Fibroblast of skin of abdomen (primary cell): ENCODE measurements around the gene ZC3H14.

Experiments
- DNase-seq: peaks from one replicate; pipeline ENCODE4 v3.0.0-alpha.2; 2013

The ZC3H14 gene

DNA sequence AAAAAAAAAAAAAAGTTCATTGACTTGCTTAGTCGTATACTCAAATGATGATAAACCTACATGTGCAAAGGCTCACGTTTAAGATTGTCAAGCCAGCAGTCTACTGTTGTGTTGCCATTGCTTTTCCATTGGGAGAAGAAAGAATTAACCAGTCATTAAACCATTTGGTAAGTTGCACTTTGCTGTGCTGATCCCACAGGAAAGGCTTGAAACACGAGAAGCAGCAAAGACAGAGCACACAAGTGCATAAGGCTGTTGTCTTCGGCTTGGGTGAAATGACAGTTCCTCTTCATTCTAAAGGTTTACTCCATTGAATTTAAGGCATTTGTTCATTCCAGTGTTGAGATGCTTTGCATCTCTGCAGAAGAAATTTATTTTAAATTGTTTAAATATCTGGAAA is 50.1 kb downstream of the ZC3H14 start:
- no peak for DNase-seq

GRCh38 chr14:88613552-88614010 is 50.7 kb downstream of the ZC3H14 start:
- peak; percentile 13 for DNase-seq

DNA sequence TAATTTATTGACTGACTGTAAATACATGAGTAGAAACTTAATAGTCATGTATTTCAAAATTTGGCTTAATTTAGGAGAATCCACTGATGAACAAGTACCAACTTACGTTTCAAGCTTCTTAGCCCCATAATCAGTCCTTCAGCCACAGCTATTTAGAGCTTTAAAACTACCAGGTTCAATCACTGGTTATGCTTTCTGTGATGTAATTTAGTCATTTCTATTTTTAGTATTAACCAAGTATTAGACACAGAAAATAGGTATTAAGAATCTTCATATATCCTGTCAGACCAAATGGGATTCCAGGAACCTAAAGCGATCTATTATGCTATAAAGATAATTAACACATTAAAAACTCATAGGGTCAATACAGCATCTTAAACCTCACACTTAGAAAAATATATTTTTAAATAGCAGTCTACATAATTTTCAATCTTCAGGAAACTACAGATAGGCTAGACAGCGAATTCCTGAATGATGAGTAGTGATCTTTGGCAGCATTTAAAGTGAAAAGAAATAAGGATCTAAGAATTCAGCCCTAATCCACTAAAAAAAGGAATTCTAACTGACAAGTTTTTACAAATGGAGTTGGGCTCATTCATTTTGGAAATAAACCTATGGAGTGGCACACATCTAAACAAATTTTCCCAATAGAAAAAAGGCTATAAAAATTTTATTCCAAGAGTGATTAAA is 51.5 kb downstream of the ZC3H14 start:
- DNase-seq, result peak; percentile 80

- DNase-seq, result no peak
Observed at GRCh38 chr14:88616697-88617096, 53.9 kb downstream of the ZC3H14 start.

- no peak for DNase-seq
Observed at GRCh38 chr14:88617479-88617878, 54.6 kb downstream of the ZC3H14 start.

- DNase-seq, result no peak
Observed at GRCh38 chr14:88618476-88618875, 55.6 kb downstream of the ZC3H14 start.

DNA sequence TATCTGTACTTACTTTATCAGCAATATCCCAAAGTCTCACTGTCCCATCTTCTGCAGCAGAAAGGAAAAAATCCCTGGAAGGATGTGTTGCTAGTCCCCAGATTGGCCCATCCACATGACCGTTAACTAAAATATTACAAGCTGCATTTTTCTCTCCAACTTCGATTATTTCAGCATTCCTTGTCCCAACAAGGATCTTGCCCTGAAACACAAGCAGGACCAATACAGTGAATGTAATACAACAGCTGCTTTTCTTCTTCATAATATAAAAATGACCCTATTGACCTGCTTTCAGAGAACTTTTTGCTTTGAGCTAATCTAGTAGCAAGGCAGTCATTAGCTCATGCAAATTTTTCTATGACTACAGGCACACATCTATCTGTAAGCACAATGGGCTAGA is 58.3 kb downstream of the ZC3H14 start:
- no peak for DNase-seq

GRCh38 chr14:88625671-88626070 is 62.8 kb downstream of the ZC3H14 start:
- no peak for DNase-seq

GRCh38 chr14:88628033-88628432 is 65.2 kb downstream of the ZC3H14 start:
- DNase-seq, result no peak

- no peak for DNase-seq
Observed at GRCh38 chr14:88628462-88628861, 65.6 kb downstream of the ZC3H14 start.

DNA sequence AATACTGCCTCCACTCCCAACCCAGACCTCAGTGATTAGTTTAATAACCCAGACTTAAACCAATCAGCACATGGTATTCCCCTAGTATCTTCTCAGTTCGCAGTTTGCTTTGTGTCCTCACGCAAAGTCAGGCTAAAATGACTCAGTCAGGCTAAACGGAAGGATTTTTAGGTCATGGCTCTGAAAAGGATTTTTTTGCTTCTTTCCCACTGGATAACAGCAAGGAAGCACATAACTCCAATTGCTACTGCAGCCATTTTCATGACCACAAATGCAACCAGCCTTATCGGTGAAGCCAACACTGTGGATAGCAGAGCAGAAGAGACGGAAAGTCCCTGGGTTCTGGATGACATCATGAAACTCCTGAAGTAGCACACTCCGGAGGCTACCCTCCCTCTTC is 67.7 kb downstream of the ZC3H14 start:
- peak; percentile 42 for DNase-seq

DNA sequence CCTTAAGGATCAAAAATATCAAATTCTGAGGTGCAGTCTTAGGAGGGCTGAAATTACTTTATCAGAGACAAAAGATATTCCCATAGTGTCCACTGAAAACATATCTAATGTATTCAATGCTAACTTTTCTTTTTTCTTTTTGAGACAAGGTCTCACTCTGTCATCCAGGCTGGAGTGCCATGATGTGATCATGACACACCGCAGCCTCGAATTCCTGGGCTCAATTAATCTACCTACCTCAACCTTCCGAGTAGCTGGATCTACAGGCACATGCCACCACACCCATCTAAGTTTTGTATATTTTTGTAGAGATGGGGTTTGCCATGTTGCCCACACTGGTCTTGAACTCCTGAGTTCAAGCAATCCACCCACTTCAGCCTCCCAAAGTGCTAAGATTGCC is 68.3 kb downstream of the ZC3H14 start:
- no peak for DNase-seq

- DNase-seq, result no peak
Observed at GRCh38 chr14:88632512-88632911, 69.7 kb downstream of the ZC3H14 start.

GRCh38 chr14:88639221-88639620 is 76.4 kb downstream of the ZC3H14 start:
- DNase-seq, result no peak

DNA sequence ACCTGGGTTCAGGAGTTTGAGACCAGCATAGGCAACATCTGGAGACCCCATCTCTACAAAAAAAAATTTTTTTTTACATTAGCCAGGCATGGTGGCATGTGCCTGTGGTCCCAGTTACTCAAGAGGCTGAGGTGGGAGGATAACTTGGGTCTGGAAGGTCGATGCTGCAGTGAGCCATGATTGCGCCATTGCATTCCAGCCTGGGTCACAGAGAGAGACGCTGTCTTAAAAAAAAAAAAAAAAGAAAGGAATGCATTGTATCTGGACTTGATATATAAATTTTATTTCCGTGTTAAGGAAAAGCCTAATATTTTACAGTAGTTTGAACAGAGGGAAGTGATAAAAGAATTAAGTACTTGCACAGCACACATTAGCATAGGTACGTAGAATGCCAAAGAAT is 97.2 kb downstream of the ZC3H14 start:
- peak; percentile 34 for DNase-seq

GRCh38 chr14:88667555-88668273 is 104.9 kb downstream of the ZC3H14 start:
- DNase-seq, result peak; percentile 76

- DNase-seq, result no peak
Observed at GRCh38 chr14:88668448-88669116, 105.7 kb downstream of the ZC3H14 start.

- peak; percentile 8 for DNase-seq
Observed at GRCh38 chr14:88669346-88669745, 106.5 kb downstream of the ZC3H14 start.
